Loucy (cell line): Measurements from ENCODE around the gene LEF1.
A peak's percentile ranks its signal among the peaks of the same experiment; 100 is the strongest.

Source experiments
- EZH2phosphoT487 ChIP-seq: fragments of 200-600 bp; IDR thresholded peaks from 2 replicates; pipeline ENCODE4 v1.6.1; 2018; ENCODE audit warnings: antibody characterized with exemption, mild to moderate bottlenecking, moderate library complexity, borderline replicate concordance
- TF ChIP-seq, protein P1 (sequence below): fragments of 200-600 bp; sonication (generic); conservative IDR thresholded peaks from 2 replicates; pipeline ENCODE4 v1.5.1; 2014; ENCODE audit warnings: mild to moderate bottlenecking, antibody characterized with exemption, low read length

DNA sequence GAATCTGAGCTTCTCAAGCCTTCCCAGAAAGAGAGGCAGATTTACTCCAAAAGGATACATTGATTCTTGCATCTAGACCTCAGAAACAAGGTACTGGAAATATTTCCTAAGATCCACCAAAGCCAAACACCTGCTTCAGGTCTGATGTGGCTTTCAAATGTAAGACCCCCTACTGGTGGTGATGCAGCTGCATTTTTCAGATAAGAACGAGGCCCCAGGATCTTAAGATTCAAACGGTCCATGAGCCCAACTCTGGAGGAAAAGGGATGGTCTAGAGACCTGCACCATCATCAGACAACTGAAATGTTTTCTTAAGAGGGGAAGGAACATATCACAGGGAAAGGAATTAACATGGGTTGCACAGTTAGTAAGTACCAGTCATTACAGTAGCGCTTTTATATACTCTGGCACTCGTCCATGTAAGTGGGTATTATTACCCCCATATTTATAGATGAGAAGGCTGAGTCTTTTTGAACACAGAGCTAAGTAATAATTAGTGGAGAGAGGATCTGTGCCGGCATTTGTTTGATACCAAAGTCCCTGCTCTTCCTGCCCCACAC is 73.7 kb downstream of the LEF1 start:
- TF ChIP-seq, protein P1, sequence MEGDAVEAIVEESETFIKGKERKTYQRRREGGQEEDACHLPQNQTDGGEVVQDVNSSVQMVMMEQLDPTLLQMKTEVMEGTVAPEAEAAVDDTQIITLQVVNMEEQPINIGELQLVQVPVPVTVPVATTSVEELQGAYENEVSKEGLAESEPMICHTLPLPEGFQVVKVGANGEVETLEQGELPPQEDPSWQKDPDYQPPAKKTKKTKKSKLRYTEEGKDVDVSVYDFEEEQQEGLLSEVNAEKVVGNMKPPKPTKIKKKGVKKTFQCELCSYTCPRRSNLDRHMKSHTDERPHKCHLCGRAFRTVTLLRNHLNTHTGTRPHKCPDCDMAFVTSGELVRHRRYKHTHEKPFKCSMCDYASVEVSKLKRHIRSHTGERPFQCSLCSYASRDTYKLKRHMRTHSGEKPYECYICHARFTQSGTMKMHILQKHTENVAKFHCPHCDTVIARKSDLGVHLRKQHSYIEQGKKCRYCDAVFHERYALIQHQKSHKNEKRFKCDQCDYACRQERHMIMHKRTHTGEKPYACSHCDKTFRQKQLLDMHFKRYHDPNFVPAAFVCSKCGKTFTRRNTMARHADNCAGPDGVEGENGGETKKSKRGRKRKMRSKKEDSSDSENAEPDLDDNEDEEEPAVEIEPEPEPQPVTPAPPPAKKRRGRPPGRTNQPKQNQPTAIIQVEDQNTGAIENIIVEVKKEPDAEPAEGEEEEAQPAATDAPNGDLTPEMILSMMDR = peak; percentile 50
- no peak for TF ChIP-seq EZH2phosphoT487
